Left colon (tissue), 2 donors: ENCODE data around the gene MAGEF1. TPM values are rescaled to one million over a fixed set of nuclear protein-coding genes. Genes with fewer than 3 reads are reported as not detected.

Experiments
- ATAC-seq: fragments of 200-7000 bp; cut with Tn5 transposase; one replicate; pipeline ENCODE4 v1.9.1; 2020; ENCODE audit warnings: mild to moderate bottlenecking, moderate library complexity
- DNase-seq, 2 donors: peaks; one replicate each; pipeline ENCODE4 v3.0.0-alpha.2; 2020
- intact Hi-C, 2 donors: fragments of 100-400 bp; cut with DNase I in 1 of 2; cut with micrococcal nuclease in 1 of 2; formaldehyde crosslinking; loops; one replicate each; pipeline versions ENCODE4 v1.11.2 to v1.14.0; 2022; cut with DNase I, micrococcal nuclease
- total RNA-seq, 2 donors: library from RNA; stranded (reverse); fragmentation: NEBNext Ultra II Directional; extraction: Animal tissue kit (Norgen Biotek cat#: 25700); gene quantifications; one replicate each; pipeline ENCODE4 v1.2.1, GENCODE V29; 2021
- donor health status: DM: no; HTN: no; CAD: no.
- donor health status: DM: yes; HTN: yes; CAD: no.

The MAGEF1 gene
- total RNA-seq, 2 donors from 2014 or later: 21.0 to 25.4 TPM

- no peak for DNase-seq
- no peak for ATAC-seq
Observed at GRCh38 chr3:184680385-184681345, 31.2 kb downstream of the MAGEF1 start.

GRCh38 chr3:184679056-184679816 is 32.6 kb downstream of the MAGEF1 start:
- ATAC-seq (no peak), DNase-seq (no peak)
- intact Hi-C loops: no loop called here

More at GRCh38 chr3:184680385-184681345, 31.2 kb downstream of the MAGEF1 start:
- intact Hi-C loops: no loop called here

- intact Hi-C loops: no loop called here
- ATAC-seq: no peak
- DNase-seq: no peak
Observed at GRCh38 chr3:184678317-184679055, 33.4 kb downstream of the MAGEF1 start.

GRCh38 chr3:184677344-184678316 is 34.2 kb downstream of the MAGEF1 start:
- DNase-seq (no peak), ATAC-seq (no peak)
- intact Hi-C loops: no loop called here

GRCh38 chr3:184676927-184677326 is 34.9 kb downstream of the MAGEF1 start:
- DNase-seq (no peak), ATAC-seq (no peak)
- intact Hi-C loops: no loop called here

- intact Hi-C loops: no loop called here
- ATAC-seq (no peak), DNase-seq (no peak)
Observed at GRCh38 chr3:184674626-184675025, 37.2 kb downstream of the MAGEF1 start.

- ATAC-seq (no peak), DNase-seq (no peak)
- intact Hi-C loops: no loop called here
Observed at GRCh38 chr3:184672977-184673870, 38.6 kb downstream of the MAGEF1 start.

- ATAC-seq (no peak), DNase-seq (no peak)
- intact Hi-C loops: no loop called here
Observed at GRCh38 chr3:184672335-184672734, 39.5 kb downstream of the MAGEF1 start.

GRCh38 chr3:184670091-184670602 is 41.7 kb downstream of the MAGEF1 start:
- ATAC-seq (no peak), DNase-seq (no peak)

GRCh38 chr3:184669578-184669977 is 42.3 kb downstream of the MAGEF1 start:
- DNase-seq: no peak
- intact Hi-C loops: no loop called here
- ATAC-seq: no peak

More at GRCh38 chr3:184670091-184670602, 41.7 kb downstream of the MAGEF1 start:
- intact Hi-C loops: no loop called here

GRCh38 chr3:184666442-184666841 is 45.4 kb downstream of the MAGEF1 start:
- intact Hi-C loops: no loop called here
- DNase-seq: no peak
- ATAC-seq: no peak

GRCh38 chr3:184665101-184665500 is 46.8 kb downstream of the MAGEF1 start:
- intact Hi-C loops: no loop called here
- ATAC-seq (no peak), DNase-seq (no peak)

- no peak for DNase-seq
- intact Hi-C loops: no loop called here
- no peak for ATAC-seq
Observed at GRCh38 chr3:184663756-184664155, 48.1 kb downstream of the MAGEF1 start.

- intact Hi-C loops: no loop called here
- ATAC-seq: no peak
- no peak for DNase-seq
Observed at GRCh38 chr3:184663356-184663755, 48.5 kb downstream of the MAGEF1 start.

GRCh38 chr3:184662187-184662586 is 49.7 kb downstream of the MAGEF1 start:
- ATAC-seq: no peak
- intact Hi-C loops: no loop called here

GRCh38 chr3:184660931-184661330 is 50.9 kb downstream of the MAGEF1 start:
- no peak for DNase-seq
- ATAC-seq: no peak
- intact Hi-C loops: no loop called here

More at GRCh38 chr3:184662187-184662586, 49.7 kb downstream of the MAGEF1 start:
- no peak for DNase-seq
